ENCODE results near the gene SIRT5.
A peak's percentile ranks its signal among the peaks of the same experiment; 100 is the strongest.

Gene SIRT5

GRCh38 chr6:13579911-13580310 lies 5.5 kb downstream of the SIRT5 start:
- H3K4me1 ChIP-seq (ENCODE audit: control insufficient read depth in 5 of 5, insufficient read depth in 5 of 5, low read length in 5 of 5), result peaks cover 0 to 4% (median 3%) of the 10 kb centered on the region in 5 donors
- H3K9ac ChIP-seq (ENCODE audit: low read length in 5 of 5), result peak overlapping the region in 1 of 5 donors; percentile 13
- peaks cover 8 to 22% (median 14%) of the 10 kb centered on the region in 5 donors for H3K36me3 ChIP-seq (ENCODE audit: control insufficient read depth in 5 of 5, insufficient read depth in 5 of 5, low read length in 5 of 5)
- no peaks in the 10 kb centered on the region for H3K9me3 ChIP-seq (ENCODE audit: control insufficient read depth in 5 of 5, low read length in 5 of 5)
- no peak overlapping the region for H3K4me3 ChIP-seq (ENCODE audit: low read depth in 1 of 5, low read length in 5 of 5)
- no peak overlapping the region for H3K27ac ChIP-seq (ENCODE audit: low read depth, low read length)
- no peaks in the 10 kb centered on the region for H3K27me3 ChIP-seq (ENCODE audit: control insufficient read depth in 5 of 5, insufficient read depth in 4 of 5, low read length in 5 of 5)

- H3K36me3 ChIP-seq (ENCODE audit: control insufficient read depth in 5 of 5, insufficient read depth in 5 of 5, low read length in 5 of 5), result peaks cover 8 to 24% (median 15%) of the 10 kb centered on the region in 5 donors
Observed at GRCh38 chr6:13581700-13582229, 7.4 kb downstream of the SIRT5 start.

GRCh38 chr6:13586603-13587542 lies 12.5 kb downstream of the SIRT5 start:
- Histone ChIP-seq H3K27ac (ENCODE audit: low read depth, low read length) (no peak overlapping the region), H3K9ac (ENCODE audit: low read length in 5 of 5) (no peak overlapping the region), H3K4me1 (ENCODE audit: control insufficient read depth in 5 of 5, insufficient read depth in 5 of 5, low read length in 5 of 5) (peaks cover 0 to 5% (median 0%) of the 10 kb centered on the region in 5 donors), H3K36me3 (ENCODE audit: control insufficient read depth in 5 of 5, insufficient read depth in 5 of 5, low read length in 5 of 5) (peaks cover 7 to 49% (median 36%) of the 10 kb centered on the region in 5 donors), H3K27me3 (ENCODE audit: control insufficient read depth in 5 of 5, insufficient read depth in 4 of 5, low read length in 5 of 5) (no peaks in the 10 kb centered on the region), H3K4me3 (ENCODE audit: low read depth in 1 of 5, low read length in 5 of 5) (no peak overlapping the region), H3K9me3 (ENCODE audit: control insufficient read depth in 5 of 5, low read length in 5 of 5) (no peaks in the 10 kb centered on the region)

More at GRCh38 chr6:13581700-13582229, 7.4 kb downstream of the SIRT5 start:
- no peaks in the 10 kb centered on the region for H3K9me3 ChIP-seq (ENCODE audit: control insufficient read depth in 5 of 5, low read length in 5 of 5)
- H3K4me3 ChIP-seq (ENCODE audit: low read depth in 1 of 5, low read length in 5 of 5), result no peak overlapping the region
- H3K4me1 ChIP-seq (ENCODE audit: control insufficient read depth in 5 of 5, insufficient read depth in 5 of 5, low read length in 5 of 5), result peaks cover 0 to 1% (median 0%) of the 10 kb centered on the region in 5 donors
- H3K27ac ChIP-seq (ENCODE audit: low read depth, low read length), result no peak overlapping the region
- no peak overlapping the region for H3K9ac ChIP-seq (ENCODE audit: low read length in 5 of 5)
- no peaks in the 10 kb centered on the region for H3K27me3 ChIP-seq (ENCODE audit: control insufficient read depth in 5 of 5, insufficient read depth in 4 of 5, low read length in 5 of 5)

GRCh38 chr6:13589801-13590200 lies 15.4 kb downstream of the SIRT5 start:
- Histone ChIP-seq H3K4me3 (ENCODE audit: low read depth in 1 of 5, low read length in 5 of 5) (no peak overlapping the region), H3K36me3 (ENCODE audit: control insufficient read depth in 5 of 5, insufficient read depth in 5 of 5, low read length in 5 of 5) (peaks cover 4 to 61% (median 51%) of the 10 kb centered on the region in 5 donors), H3K4me1 (ENCODE audit: control insufficient read depth in 5 of 5, insufficient read depth in 5 of 5, low read length in 5 of 5) (peaks cover 0 to 5% (median 0%) of the 10 kb centered on the region in 5 donors), H3K27me3 (ENCODE audit: control insufficient read depth in 5 of 5, insufficient read depth in 4 of 5, low read length in 5 of 5) (no peaks in the 10 kb centered on the region), H3K27ac (ENCODE audit: low read depth, low read length) (no peak overlapping the region), H3K9ac (ENCODE audit: low read length in 5 of 5) (no peak overlapping the region), H3K9me3 (ENCODE audit: control insufficient read depth in 5 of 5, low read length in 5 of 5) (no peaks in the 10 kb centered on the region)

- Histone ChIP-seq H3K9me3 (ENCODE audit: control insufficient read depth in 5 of 5, low read length in 5 of 5) (no peaks in the 10 kb centered on the region), H3K4me3 (ENCODE audit: low read depth in 1 of 5, low read length in 5 of 5) (no peak overlapping the region), H3K9ac (ENCODE audit: low read length in 5 of 5) (no peak overlapping the region), H3K27ac (ENCODE audit: low read depth, low read length) (no peak overlapping the region), H3K4me1 (ENCODE audit: control insufficient read depth in 5 of 5, insufficient read depth in 5 of 5, low read length in 5 of 5) (peaks cover 0 to 5% (median 0%) of the 10 kb centered on the region in 5 donors), H3K36me3 (ENCODE audit: control insufficient read depth in 5 of 5, insufficient read depth in 5 of 5, low read length in 5 of 5) (peaks cover 4 to 68% (median 56%) of the 10 kb centered on the region in 5 donors), H3K27me3 (ENCODE audit: control insufficient read depth in 5 of 5, insufficient read depth in 4 of 5, low read length in 5 of 5) (no peaks in the 10 kb centered on the region)
Observed at GRCh38 chr6:13590574-13591153, 16.3 kb downstream of the SIRT5 start.

GRCh38 chr6:13591205-13591921 lies 17.0 kb downstream of the SIRT5 start:
- H3K4me3 ChIP-seq (ENCODE audit: low read depth in 1 of 5, low read length in 5 of 5), result no peak overlapping the region
- no peak overlapping the region for H3K9ac ChIP-seq (ENCODE audit: low read length in 5 of 5)
- no peaks in the 10 kb centered on the region for H3K9me3 ChIP-seq (ENCODE audit: control insufficient read depth in 5 of 5, low read length in 5 of 5)
- no peak overlapping the region for H3K27ac ChIP-seq (ENCODE audit: low read depth, low read length)
- peaks cover 4 to 74% (median 56%) of the 10 kb centered on the region in 5 donors for H3K36me3 ChIP-seq (ENCODE audit: control insufficient read depth in 5 of 5, insufficient read depth in 5 of 5, low read length in 5 of 5)
- H3K27me3 ChIP-seq (ENCODE audit: control insufficient read depth in 5 of 5, insufficient read depth in 4 of 5, low read length in 5 of 5), result no peaks in the 10 kb centered on the region
- H3K4me1 ChIP-seq (ENCODE audit: control insufficient read depth in 5 of 5, insufficient read depth in 5 of 5, low read length in 5 of 5), result peaks cover 0 to 5% (median 0%) of the 10 kb centered on the region in 5 donors

- Histone ChIP-seq H3K4me1 (ENCODE audit: control insufficient read depth in 5 of 5, insufficient read depth in 5 of 5, low read length in 5 of 5) (no peaks in the 10 kb centered on the region), H3K27me3 (ENCODE audit: control insufficient read depth in 5 of 5, insufficient read depth in 4 of 5, low read length in 5 of 5) (no peaks in the 10 kb centered on the region), H3K9me3 (ENCODE audit: control insufficient read depth in 5 of 5, low read length in 5 of 5) (no peaks in the 10 kb centered on the region), H3K9ac (ENCODE audit: low read length in 5 of 5) (no peak overlapping the region), H3K36me3 (ENCODE audit: control insufficient read depth in 5 of 5, insufficient read depth in 5 of 5, low read length in 5 of 5) (peaks cover 13 to 71% (median 51%) of the 10 kb centered on the region in 5 donors), H3K27ac (ENCODE audit: low read depth, low read length) (no peak overlapping the region), H3K4me3 (ENCODE audit: low read depth in 1 of 5, low read length in 5 of 5) (no peak overlapping the region)
Observed at GRCh38 chr6:13593103-13593502, 18.7 kb downstream of the SIRT5 start.

- no peak overlapping the region for H3K9ac ChIP-seq (ENCODE audit: low read length in 5 of 5)
- H3K36me3 ChIP-seq (ENCODE audit: control insufficient read depth in 5 of 5, insufficient read depth in 5 of 5, low read length in 5 of 5), result peaks cover 10 to 74% (median 51%) of the 10 kb centered on the region in 5 donors
- H3K4me1 ChIP-seq (ENCODE audit: control insufficient read depth in 5 of 5, insufficient read depth in 5 of 5, low read length in 5 of 5), result no peaks in the 10 kb centered on the region
- no peak overlapping the region for H3K27ac ChIP-seq (ENCODE audit: low read depth, low read length)
- no peak overlapping the region for H3K4me3 ChIP-seq (ENCODE audit: low read depth in 1 of 5, low read length in 5 of 5)
- no peaks in the 10 kb centered on the region for H3K9me3 ChIP-seq (ENCODE audit: control insufficient read depth in 5 of 5, low read length in 5 of 5)
- no peaks in the 10 kb centered on the region for H3K27me3 ChIP-seq (ENCODE audit: control insufficient read depth in 5 of 5, insufficient read depth in 4 of 5, low read length in 5 of 5)
Observed at GRCh38 chr6:13593720-13594119, 19.3 kb downstream of the SIRT5 start.

GRCh38 chr6:13597073-13597472 lies 22.7 kb downstream of the SIRT5 start:
- H3K36me3 ChIP-seq (ENCODE audit: control insufficient read depth in 5 of 5, insufficient read depth in 5 of 5, low read length in 5 of 5), result peaks cover 29 to 73% (median 50%) of the 10 kb centered on the region in 5 donors

More at GRCh38 chr6:13597073-13597472, 22.7 kb downstream of the SIRT5 start:
- Histone ChIP-seq H3K4me1 (ENCODE audit: control insufficient read depth in 5 of 5, insufficient read depth in 5 of 5, low read length in 5 of 5) (no peaks in the 10 kb centered on the region), H3K9me3 (ENCODE audit: control insufficient read depth in 5 of 5, low read length in 5 of 5) (no peaks in the 10 kb centered on the region), H3K27me3 (ENCODE audit: control insufficient read depth in 5 of 5, insufficient read depth in 4 of 5, low read length in 5 of 5) (no peaks in the 10 kb centered on the region), H3K27ac (ENCODE audit: low read depth, low read length) (no peak overlapping the region), H3K4me3 (ENCODE audit: low read depth in 1 of 5, low read length in 5 of 5) (no peak overlapping the region), H3K9ac (ENCODE audit: low read length in 5 of 5) (no peak overlapping the region)
